ENCODE measurements around the gene NRCAM.

NRCAM gene

DNA sequence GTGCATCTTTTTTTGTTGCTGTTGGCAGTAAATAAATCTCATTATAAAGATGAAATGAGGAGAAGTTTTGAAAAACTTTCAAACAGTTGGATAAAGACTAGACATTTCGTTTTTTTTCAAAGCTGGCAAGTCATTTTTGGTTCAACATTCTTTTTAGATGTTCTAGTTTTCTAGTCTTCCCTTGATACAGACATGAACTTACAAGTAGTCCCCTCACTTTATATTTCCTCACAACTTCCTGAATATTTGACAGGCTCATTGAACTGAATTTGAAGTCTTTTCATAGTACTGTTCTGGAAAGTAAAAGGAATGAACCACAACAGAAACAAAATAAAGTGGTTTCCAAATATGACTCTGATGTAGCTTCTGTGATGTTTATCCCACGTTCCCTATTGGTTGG lies 134.2 kb downstream of the NRCAM start:
- peaks cover 6% of the 10 kb centered on the region; the same call in 1 of the 2 replicates for H3K4me1 ChIP-seq (ENCODE audit: control insufficient read depth, insufficient read depth, low read length)
- H3K36me3 ChIP-seq (ENCODE audit: control insufficient read depth, insufficient read depth, low read length), result no peaks in the 10 kb centered on the region
- H3K9ac ChIP-seq (ENCODE audit: low read length), result no peak overlapping the region
- H3K9me3 ChIP-seq (ENCODE audit: control insufficient read depth, insufficient read depth, low read depth, low read length), result no peaks in the 10 kb centered on the region
- H3K27me3 ChIP-seq (ENCODE audit: control insufficient read depth, insufficient read depth, low read length), result no peaks in the 10 kb centered on the region
- no peak overlapping the region for H3K4me3 ChIP-seq (ENCODE audit: low read depth, low read length)
- H3K27ac ChIP-seq (ENCODE audit: low read depth, low read length), result no peak overlapping the region

DNA sequence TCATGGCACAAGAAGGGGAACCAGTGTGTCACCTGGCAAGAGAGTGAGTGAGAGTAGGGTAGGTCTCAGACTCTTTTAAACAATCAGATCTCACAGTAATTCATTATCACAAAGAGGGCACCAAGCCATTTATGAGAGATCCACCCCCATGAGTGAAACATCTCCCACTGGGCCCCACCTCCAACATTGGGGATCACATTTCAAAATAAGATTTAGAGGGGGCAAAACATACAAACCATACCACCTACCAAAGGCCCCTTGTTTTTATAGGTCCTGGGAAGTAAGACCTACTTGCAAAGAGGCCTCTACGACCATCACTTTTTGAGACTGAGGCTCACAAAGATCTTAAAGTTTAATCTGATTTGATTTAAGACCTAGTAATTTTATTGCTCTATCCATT lies 134.9 kb downstream of the NRCAM start:
- Histone ChIP-seq H3K9ac (ENCODE audit: low read length) (no peak overlapping the region), H3K36me3 (ENCODE audit: control insufficient read depth, insufficient read depth, low read length) (no peaks in the 10 kb centered on the region), H3K4me1 (ENCODE audit: control insufficient read depth, insufficient read depth, low read length) (peaks cover 6% of the 10 kb centered on the region; the same call in 1 of the 2 replicates), H3K27ac (ENCODE audit: low read depth, low read length) (no peak overlapping the region), H3K4me3 (ENCODE audit: low read depth, low read length) (no peak overlapping the region), H3K27me3 (ENCODE audit: control insufficient read depth, insufficient read depth, low read length) (no peaks in the 10 kb centered on the region), H3K9me3 (ENCODE audit: control insufficient read depth, insufficient read depth, low read depth, low read length) (no peaks in the 10 kb centered on the region)

DNA sequence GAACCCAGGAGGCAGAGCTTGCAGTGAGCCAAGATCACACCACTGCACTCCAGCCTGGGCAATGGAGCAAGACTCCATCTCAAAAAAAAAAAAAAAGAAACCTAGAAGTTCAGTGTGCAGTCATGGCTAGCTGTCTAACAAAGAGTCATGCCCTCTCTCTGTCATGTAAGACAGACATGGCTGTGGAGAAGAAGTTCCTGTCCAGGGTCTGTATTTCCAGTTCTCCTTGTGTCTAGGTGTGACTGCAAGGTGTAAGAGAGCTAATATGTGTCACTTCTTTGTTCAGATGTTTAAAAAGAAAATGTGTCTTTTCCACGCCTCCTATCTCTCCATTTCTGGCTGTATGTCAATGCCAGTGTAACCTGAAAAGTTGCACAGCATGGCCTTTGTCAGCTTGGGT lies 139.5 kb downstream of the NRCAM start:
- Histone ChIP-seq H3K27ac (ENCODE audit: low read depth, low read length) (no peak overlapping the region), H3K4me3 (ENCODE audit: low read depth, low read length) (no peak overlapping the region), H3K9ac (ENCODE audit: low read length) (no peak overlapping the region), H3K9me3 (ENCODE audit: control insufficient read depth, insufficient read depth, low read depth, low read length) (no peaks in the 10 kb centered on the region), H3K27me3 (ENCODE audit: control insufficient read depth, insufficient read depth, low read length) (no peaks in the 10 kb centered on the region), H3K4me1 (ENCODE audit: control insufficient read depth, insufficient read depth, low read length) (peaks cover 1% of the 10 kb centered on the region; the same call in 1 of the 2 replicates), H3K36me3 (ENCODE audit: control insufficient read depth, insufficient read depth, low read length) (no peaks in the 10 kb centered on the region)

DNA sequence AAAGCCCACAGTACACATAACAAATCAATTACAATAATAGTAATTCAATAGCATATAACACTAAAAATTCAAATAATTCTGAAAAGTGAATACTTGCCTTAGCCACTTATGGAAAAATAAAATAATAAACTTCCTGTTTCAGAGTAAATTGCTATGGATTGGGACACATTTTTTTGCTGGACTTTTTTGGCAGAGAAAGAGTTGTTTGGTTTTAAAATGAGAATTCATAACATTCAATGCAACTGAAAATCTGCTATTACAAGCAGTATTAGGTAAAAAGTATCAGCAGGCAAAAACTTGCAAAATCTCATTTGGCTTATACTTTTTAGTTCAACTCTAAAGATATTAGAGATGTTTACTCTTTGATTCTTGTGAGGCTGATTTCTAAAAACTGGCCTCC lies 141.7 kb downstream of the NRCAM start:
- H3K9me3 ChIP-seq (ENCODE audit: control insufficient read depth, insufficient read depth, low read depth, low read length), result no peaks in the 10 kb centered on the region
- H3K4me1 ChIP-seq (ENCODE audit: control insufficient read depth, insufficient read depth, low read length), result peaks cover 9% of the 10 kb centered on the region; the same call in 1 of the 2 replicates
- no peaks in the 10 kb centered on the region for H3K36me3 ChIP-seq (ENCODE audit: control insufficient read depth, insufficient read depth, low read length)
- no peak overlapping the region for H3K4me3 ChIP-seq (ENCODE audit: low read depth, low read length)
- no peaks in the 10 kb centered on the region for H3K27me3 ChIP-seq (ENCODE audit: control insufficient read depth, insufficient read depth, low read length)
- H3K9ac ChIP-seq (ENCODE audit: low read length), result no peak overlapping the region
- H3K27ac ChIP-seq (ENCODE audit: low read depth, low read length), result no peak overlapping the region

DNA sequence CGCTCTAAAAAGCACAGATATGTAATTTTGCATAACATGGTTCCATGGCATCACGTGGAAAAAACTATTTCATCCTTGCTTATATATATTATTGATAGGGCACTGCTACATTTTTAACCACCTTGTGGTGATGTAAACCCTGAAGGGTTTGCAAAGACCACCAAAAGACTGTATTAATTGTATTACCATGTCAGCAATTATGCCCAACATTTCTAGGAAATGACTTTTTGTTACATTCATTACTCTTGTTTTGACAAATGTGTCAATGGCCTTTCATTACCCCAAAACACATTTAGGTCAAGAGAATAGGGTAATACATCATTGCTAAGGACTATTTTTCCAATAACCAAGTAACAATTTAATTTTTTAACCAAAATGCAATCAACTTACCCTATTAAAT lies 142.2 kb downstream of the NRCAM start:
- H3K27me3 ChIP-seq (ENCODE audit: control insufficient read depth, insufficient read depth, low read length), result no peaks in the 10 kb centered on the region
- peaks cover 9% of the 10 kb centered on the region; the same call in 1 of the 2 replicates for H3K4me1 ChIP-seq (ENCODE audit: control insufficient read depth, insufficient read depth, low read length)
- H3K9ac ChIP-seq (ENCODE audit: low read length), result no peak overlapping the region
- no peak overlapping the region for H3K27ac ChIP-seq (ENCODE audit: low read depth, low read length)
- H3K9me3 ChIP-seq (ENCODE audit: control insufficient read depth, insufficient read depth, low read depth, low read length), result no peaks in the 10 kb centered on the region
- no peaks in the 10 kb centered on the region for H3K36me3 ChIP-seq (ENCODE audit: control insufficient read depth, insufficient read depth, low read length)
- no peak overlapping the region for H3K4me3 ChIP-seq (ENCODE audit: low read depth, low read length)

DNA sequence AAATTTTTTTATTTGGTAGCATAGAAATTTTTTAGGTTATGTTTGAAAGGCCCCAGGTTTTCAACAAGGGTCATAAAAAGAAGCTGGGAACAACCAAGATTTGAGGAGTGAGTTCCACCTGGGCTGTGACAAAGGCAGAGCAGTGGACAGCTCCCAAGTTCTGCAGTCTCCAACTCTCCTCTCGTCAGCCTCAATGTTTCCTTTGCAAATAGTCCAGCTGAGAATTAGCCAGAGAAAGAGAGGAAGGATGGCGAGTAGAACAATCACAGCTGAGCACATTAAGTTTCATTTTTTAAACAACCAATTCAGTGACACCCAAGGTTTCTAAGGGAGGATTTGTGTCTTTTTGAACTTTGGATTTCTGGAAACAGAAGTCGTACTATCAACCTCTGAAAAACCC lies 143.2 kb downstream of the NRCAM start:
- Histone ChIP-seq H3K9me3 (ENCODE audit: control insufficient read depth, insufficient read depth, low read depth, low read length) (no peaks in the 10 kb centered on the region), H3K27me3 (ENCODE audit: control insufficient read depth, insufficient read depth, low read length) (no peaks in the 10 kb centered on the region), H3K4me3 (ENCODE audit: low read depth, low read length) (no peak overlapping the region), H3K4me1 (ENCODE audit: control insufficient read depth, insufficient read depth, low read length) (peaks cover 9% of the 10 kb centered on the region; the same call in 1 of the 2 replicates), H3K36me3 (ENCODE audit: control insufficient read depth, insufficient read depth, low read length) (no peaks in the 10 kb centered on the region), H3K9ac (ENCODE audit: low read length) (no peak overlapping the region), H3K27ac (ENCODE audit: low read depth, low read length) (no peak overlapping the region)

DNA sequence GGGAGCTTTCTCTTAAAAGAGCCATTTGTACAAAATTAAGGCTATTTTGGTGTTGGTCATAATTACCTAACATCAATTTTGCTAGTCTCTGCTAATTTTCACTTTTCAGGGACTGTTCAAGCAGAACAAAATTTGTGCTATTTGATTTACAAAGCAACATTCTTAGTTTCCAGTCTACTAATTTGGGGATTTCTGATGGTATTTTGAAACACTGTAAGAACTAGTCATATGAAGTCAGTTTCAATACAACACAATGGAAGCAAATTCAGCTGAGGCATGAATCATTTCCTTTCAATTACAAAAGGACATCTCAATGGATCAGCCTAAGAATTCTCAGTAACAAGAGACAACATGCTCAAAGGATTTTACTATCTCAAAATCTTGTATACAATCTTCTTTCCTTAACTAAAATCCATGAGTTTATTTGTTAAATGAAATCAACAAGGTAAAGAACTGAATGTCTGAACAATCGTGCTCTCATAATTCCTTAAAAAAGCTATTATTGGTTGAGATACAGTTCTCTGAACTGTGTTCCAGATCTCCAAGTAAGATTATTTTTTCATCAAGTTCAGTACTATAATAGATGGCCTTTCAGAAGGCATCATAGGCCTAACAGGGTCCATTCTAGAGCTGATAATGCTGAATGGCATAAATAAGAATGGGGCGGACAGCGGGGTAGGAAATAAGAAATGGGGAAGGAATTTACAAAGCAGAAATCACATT lies 144.6 kb downstream of the NRCAM start:
- Histone ChIP-seq H3K9me3 (ENCODE audit: control insufficient read depth, insufficient read depth, low read depth, low read length) (no peaks in the 10 kb centered on the region), H3K9ac (ENCODE audit: low read length) (no peak overlapping the region), H3K4me1 (ENCODE audit: control insufficient read depth, insufficient read depth, low read length) (peaks cover 9% of the 10 kb centered on the region; the same call in 1 of the 2 replicates), H3K36me3 (ENCODE audit: control insufficient read depth, insufficient read depth, low read length) (no peaks in the 10 kb centered on the region), H3K27ac (ENCODE audit: low read depth, low read length) (no peak overlapping the region), H3K4me3 (ENCODE audit: low read depth, low read length) (no peak overlapping the region), H3K27me3 (ENCODE audit: control insufficient read depth, insufficient read depth, low read length) (no peaks in the 10 kb centered on the region)

DNA sequence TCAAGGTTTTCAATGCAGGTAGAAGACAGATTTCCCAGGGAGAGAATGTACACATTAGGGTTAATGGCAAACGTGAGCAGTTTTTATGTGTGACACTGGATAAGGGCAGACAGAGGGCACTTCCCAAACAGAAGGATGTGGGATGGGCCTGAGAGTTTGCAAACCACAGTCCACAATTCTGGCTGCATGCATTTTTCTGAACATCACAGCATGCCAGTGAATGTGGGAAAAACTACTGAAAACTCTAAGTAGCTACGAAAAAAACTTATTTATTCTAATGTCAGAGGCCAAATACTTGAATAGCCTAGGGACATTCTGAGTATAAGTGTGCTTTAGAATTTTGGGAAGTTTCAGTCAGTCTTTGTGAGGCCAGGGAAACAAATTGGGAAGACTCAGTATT lies 145.9 kb downstream of the NRCAM start:
- Histone ChIP-seq H3K27ac (ENCODE audit: low read depth, low read length) (no peak overlapping the region), H3K4me3 (ENCODE audit: low read depth, low read length) (no peak overlapping the region), H3K27me3 (ENCODE audit: control insufficient read depth, insufficient read depth, low read length) (no peaks in the 10 kb centered on the region), H3K4me1 (ENCODE audit: control insufficient read depth, insufficient read depth, low read length) (peaks cover 9% of the 10 kb centered on the region; the same call in 1 of the 2 replicates), H3K9ac (ENCODE audit: low read length) (no peak overlapping the region), H3K36me3 (ENCODE audit: control insufficient read depth, insufficient read depth, low read length) (no peaks in the 10 kb centered on the region), H3K9me3 (ENCODE audit: control insufficient read depth, insufficient read depth, low read depth, low read length) (no peaks in the 10 kb centered on the region)

DNA sequence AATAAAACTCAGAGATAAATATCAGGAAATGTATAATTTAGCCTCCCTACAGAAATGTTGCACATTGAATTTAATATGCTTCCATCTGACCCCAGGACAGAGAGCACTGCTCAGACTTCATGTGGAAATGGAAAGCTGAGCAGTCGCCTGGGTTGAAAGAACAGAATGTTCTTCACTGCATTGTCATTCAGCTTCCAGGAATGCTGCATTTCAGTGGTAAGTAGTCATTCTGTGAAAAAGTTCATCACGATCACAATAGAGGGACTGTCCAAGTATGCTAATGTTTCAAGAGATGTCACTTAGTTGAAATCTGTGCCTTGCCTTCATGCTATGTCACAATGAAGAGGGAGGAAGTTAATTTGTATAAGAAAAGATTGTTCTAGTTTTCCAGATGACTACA lies 147.3 kb downstream of the NRCAM start:
- Histone ChIP-seq H3K27ac (ENCODE audit: low read depth, low read length) (no peak overlapping the region), H3K4me1 (ENCODE audit: control insufficient read depth, insufficient read depth, low read length) (peaks cover 9% of the 10 kb centered on the region; the same call in 1 of the 2 replicates), H3K36me3 (ENCODE audit: control insufficient read depth, insufficient read depth, low read length) (no peaks in the 10 kb centered on the region), H3K9me3 (ENCODE audit: control insufficient read depth, insufficient read depth, low read depth, low read length) (no peaks in the 10 kb centered on the region), H3K4me3 (ENCODE audit: low read depth, low read length) (no peak overlapping the region), H3K27me3 (ENCODE audit: control insufficient read depth, insufficient read depth, low read length) (no peaks in the 10 kb centered on the region), H3K9ac (ENCODE audit: low read length) (no peak overlapping the region)

DNA sequence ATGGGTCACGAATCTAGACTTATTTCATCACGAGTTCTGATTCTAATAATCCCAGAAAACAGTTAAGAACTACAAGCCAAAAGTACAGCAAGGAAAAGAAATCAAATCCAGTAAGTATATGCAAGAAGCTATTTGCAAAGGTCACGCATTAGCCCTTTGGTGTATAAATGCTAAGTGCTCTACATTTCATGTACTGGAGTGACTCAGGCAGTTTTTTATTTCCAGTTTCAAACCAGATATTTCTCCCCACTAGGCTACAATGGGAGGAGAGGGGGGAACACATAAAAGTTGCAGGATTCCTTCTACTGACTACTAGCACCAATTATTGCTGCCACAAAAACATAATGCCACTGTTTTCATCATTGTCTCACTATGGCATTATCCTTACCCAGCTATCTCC lies 148.0 kb downstream of the NRCAM start:
- H3K4me3 ChIP-seq (ENCODE audit: low read depth, low read length), result no peak overlapping the region
- H3K36me3 ChIP-seq (ENCODE audit: control insufficient read depth, insufficient read depth, low read length), result no peaks in the 10 kb centered on the region
- H3K4me1 ChIP-seq (ENCODE audit: control insufficient read depth, insufficient read depth, low read length), result peaks cover 9% of the 10 kb centered on the region; the same call in 1 of the 2 replicates
- H3K9ac ChIP-seq (ENCODE audit: low read length), result no peak overlapping the region
- no peaks in the 10 kb centered on the region for H3K27me3 ChIP-seq (ENCODE audit: control insufficient read depth, insufficient read depth, low read length)
- H3K9me3 ChIP-seq (ENCODE audit: control insufficient read depth, insufficient read depth, low read depth, low read length), result no peaks in the 10 kb centered on the region
- H3K27ac ChIP-seq (ENCODE audit: low read depth, low read length), result no peak overlapping the region

DNA sequence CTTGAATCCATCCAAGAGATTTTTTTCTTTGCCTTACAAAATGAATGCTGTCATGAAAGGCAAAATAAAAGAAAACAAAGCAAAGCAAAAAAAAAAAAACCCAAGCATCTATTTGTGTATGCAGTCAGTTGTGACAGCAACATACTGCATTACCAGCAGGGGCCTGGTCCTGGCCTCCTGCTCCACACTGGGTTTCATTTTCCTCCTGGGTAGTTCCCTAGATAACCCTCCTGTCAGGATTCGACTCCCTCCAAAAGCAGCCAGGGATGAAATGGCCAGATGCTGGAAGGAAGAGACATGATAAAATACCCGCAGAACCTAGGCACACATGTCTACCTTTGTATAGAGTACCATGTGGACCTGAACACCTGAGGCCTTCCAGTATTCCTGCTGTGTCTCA lies 148.6 kb downstream of the NRCAM start:
- Histone ChIP-seq H3K27me3 (ENCODE audit: control insufficient read depth, insufficient read depth, low read length) (no peaks in the 10 kb centered on the region), H3K36me3 (ENCODE audit: control insufficient read depth, insufficient read depth, low read length) (no peaks in the 10 kb centered on the region), H3K4me3 (ENCODE audit: low read depth, low read length) (no peak overlapping the region), H3K9ac (ENCODE audit: low read length) (no peak overlapping the region), H3K9me3 (ENCODE audit: control insufficient read depth, insufficient read depth, low read depth, low read length) (no peaks in the 10 kb centered on the region), H3K4me1 (ENCODE audit: control insufficient read depth, insufficient read depth, low read length) (peaks cover 9% of the 10 kb centered on the region; the same call in 1 of the 2 replicates), H3K27ac (ENCODE audit: low read depth, low read length) (no peak overlapping the region)
